Measurements from ENCODE around the gene TCF4. TPM values are rescaled to one million over a fixed set of nuclear protein-coding genes. Genes with fewer than 3 reads are reported as not detected.
A peak's percentile ranks its signal among the peaks of the same experiment; 100 is the strongest.

The TCF4 gene
- total RNA-seq, 1 donor from 2014 or later = 48.1 TPM

DNA sequence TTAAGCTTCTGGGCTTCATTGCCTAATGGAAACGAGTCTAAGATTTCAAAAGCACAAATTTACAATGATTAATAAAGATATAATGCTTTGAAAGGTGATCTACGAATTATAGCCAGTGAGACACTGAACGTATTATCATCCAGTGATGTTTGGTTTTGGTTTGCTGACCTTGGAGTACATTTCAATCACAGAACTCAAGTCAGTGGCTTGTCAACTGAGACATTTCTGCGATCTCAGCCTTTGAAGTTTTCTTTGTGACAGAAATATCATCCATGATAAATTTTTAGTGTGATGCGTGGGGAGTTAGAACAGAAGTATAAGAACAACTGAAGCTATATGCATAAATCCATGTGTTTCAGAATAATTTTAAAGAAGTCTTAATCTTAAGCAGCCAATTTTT is 263.8 kb downstream of the TCF4 start:
- DNase-seq (ENCODE audit: low read depth) = no peak

DNA sequence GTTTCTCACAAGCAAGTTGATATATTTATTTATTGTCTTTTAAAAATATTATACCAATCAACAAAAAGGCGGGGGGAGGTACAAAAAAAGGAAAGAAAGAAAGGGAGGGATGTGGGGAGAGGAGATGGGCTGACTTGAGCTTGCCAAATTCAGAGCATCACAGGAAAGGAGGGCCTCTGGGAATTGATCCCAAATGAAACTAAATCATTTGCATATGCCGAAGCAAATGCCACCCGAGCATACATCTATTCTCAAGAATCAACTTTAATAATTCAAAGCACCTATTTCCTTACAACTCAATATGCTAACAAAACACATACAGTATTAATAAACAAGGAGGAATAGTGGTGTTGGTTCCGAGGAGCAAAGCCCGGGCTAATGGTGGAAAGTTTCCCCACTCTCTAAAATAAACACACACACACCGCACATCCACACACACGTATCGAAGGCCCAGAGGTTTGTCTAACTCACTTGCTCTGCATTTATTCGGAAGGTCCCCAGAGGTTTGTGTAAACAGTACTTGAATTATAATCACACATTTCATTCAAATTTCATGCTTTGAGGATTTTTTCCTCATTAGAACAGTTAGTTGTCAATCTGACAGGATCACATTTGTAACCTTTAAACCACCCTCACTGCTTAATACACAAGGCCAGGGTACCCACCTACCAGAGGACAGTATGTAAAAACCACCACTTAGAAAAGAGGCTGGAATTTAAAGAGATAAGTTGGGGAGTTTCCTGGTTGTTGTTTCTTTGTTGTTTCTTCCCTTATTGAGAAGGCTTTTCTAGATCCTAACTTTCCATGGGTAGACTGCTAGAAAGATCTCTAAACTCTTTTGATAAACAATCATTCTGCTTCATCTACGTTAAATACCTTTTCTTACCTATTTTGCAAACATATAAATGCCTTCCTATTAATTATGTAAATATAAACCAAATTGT is 264.7 kb downstream of the TCF4 start:
- DNase-seq (ENCODE audit: low read depth) = peak; percentile 27

DNA sequence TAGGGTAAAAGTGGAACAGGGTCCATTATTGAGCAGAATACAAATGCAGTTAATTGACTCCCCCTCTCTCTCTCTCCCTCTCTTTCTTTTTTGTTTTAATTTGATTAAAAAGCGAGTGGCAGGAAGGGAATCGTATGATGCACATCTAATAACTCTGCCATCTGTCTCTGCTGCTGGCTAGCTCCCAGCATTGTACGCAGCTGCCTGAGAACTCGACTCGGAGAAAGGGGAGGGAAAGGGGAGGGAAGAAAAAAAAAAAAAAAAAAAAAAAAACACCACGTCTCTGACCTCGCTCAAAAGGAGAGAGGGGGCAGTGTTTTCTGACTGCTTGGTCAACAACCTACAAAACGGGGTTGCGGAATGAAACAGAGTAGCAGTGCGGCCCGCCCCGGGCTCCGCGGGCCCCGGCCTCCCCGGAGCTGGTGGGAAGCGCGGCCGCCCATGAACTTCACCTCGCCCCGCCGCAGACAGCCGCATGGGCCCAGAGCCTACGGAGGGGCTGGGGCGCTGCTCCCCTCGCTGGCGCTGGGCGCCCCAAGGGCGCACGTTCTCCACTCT is 265.7 kb downstream of the TCF4 start:
- peak; percentile 98 for DNase-seq (ENCODE audit: low read depth)

DNA sequence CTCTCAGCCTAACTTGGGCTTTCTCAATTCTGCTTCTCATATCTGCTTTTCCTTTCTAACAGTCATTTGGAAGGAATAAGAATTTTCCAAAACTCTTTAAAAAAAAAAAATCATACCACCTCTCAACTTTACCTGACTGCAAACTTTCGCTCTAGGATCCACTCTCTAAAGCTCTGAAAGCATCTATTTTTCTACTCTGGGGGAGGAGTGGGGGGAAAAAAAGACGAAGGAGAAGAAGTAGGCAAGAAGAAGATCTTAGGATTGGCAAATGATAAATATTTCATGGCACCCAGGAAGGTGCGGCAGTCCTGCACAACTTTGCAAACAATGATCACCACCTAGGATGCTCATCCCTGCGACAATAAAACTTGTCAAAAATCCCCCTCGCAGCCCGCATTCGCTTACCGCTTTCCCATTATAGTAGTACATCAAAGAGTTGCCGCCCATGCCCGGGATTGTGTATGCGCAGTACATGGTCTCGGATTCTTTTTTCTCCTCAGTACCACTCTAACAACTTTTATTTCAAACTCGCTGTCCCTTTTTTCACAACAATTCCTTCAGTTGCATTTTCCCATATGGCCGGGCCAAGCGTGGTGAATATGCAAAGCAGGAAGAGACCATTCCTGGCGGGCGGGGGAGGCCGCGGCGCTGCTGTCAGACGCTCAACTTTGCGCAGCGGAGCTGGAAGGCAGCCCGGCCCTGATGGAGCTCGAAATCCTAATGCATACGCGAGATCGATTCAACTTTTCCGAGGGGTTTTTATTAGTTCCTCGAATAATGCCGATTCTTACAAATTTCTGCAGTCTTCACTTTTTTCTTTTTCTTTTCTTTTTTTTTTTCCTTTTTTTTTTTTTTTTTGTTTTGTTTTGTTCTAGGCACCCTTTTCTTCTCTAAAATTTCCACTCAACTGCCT is 266.5 kb downstream of the TCF4 start:
- DNase-seq (ENCODE audit: low read depth) = peak; percentile 94

DNA sequence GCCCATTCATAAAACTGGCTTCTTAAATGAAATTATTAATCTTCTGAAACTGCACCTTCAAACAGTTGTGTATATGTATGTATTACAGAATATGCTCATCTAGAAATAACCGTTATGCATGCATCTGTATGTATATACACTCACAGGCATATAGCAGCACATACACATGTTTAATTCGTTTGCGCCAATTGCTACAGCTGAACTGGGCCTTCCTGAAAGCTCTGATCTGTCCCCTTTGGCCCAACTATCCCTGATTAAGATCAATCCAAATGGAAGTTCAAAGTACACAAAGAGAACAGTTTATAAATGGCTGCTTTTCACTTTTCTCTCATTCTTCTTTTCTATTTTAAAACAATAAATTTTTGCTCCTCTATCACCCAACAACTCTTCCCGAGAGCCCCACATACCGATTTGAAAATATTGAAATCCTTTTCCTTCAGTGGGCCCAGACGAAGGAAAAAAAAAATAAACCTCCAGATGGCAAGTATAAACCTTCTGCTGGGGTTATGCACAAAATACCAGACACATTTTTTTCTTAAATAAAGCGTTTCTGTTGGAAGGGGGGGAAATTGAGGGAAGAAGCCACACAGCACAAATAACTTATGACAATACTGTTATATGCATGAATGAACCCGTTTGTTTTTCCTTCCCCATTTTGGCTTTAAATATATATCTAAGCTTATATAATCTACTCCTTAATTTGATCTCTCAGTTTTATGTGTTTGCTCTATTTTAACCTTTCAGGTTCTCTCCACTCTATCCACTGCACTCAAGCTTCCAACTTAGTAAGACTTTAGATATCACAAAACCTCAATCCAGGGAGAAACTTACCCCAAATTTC is 267.3 kb downstream of the TCF4 start:
- DNase-seq (ENCODE audit: low read depth) = peak; percentile 43

DNA sequence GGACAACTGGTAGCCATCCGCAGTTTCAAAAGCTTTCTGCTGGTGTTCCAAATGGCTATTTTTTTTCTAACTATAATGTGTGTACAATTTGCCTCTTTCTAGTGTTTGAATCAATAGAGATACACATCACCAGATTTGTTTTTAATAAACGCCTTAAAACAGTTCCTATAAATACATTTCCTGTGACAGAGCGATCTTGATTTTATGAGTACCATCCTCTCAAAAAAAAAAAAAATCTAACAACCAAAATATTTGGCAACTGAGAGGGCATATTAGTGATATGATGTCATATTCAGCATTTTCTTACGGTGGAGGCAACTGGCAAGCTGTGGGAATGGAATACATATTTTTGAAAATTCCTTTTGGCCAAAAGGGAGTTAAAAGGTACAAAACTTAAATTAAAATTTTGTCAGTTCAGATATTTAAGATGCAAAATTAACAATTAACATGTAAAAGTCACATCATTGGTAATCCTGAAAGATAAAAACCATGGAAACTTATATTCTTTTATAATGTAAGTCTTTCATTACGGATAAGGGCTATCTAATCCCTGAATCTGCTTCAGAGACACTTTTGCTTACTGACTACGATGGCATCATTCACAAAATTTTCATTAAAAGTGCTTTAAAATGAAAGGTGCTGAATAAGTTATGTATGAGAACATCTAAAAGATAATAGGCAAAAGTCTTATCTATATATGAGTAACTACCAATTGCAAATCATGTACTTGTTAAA is 268.4 kb downstream of the TCF4 start:
- DNase-seq (ENCODE audit: low read depth) = peak; percentile 67

DNA sequence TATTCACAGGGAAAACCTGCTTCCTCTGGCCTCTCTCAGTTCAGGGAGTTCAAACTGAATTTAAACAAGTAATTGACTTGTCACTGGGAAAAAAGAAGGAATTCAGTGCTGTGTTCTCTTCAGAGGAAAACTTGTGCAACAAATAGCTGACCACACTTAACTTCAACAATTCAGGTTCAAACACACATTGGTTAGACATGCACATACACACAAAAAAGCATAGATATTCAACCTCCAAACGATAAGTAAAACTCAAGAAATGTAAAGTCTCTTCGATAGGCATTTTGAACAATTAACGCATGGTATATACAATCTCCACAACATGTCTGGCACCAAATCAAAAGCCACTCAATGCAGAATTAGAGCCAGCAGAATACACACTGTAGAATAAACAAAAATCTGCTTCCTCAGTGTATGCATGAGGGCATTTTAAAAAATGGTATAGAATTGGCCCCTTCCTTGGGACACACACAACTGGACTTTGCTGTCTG is 269.0 kb downstream of the TCF4 start:
- peak; percentile 24 for DNase-seq (ENCODE audit: low read depth)

DNA sequence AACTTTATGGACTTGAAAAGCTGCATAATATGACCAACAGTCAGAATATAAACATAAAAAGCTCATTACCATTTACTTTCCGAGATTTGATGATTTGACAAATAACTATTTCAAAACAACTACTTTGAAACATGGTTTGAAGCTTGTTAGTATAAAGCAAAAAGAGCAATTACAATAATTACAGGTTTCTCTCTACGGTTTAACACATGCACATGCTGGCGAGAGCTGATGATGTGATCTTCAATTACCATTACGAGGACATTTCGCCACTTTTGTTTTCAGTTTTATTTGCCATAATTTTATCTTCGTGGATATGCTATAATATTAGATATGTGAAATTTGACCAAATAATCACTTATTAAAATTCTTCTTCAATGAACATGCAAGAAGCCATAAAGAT is 270.1 kb downstream of the TCF4 start:
- DNase-seq (ENCODE audit: low read depth) = no peak

DNA sequence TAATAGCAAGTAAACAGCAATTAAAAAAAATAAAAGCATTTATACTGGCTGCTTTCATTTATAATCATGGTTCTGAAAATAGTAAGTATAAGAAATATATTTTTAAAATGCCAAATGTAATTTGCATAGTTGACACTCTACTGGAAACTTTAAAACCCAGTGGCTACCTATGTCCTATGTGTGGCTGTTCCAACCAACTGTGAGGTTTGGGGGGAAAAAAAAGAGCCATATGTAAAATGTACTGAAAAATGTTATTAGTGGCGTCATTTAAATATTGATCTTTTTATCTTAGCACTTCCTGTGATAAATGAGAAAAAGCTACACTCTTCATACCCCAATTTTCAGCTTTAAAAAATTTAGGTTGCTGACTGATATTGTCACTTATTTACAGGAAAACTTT is 270.7 kb downstream of the TCF4 start:
- DNase-seq (ENCODE audit: low read depth) = no peak

DNA sequence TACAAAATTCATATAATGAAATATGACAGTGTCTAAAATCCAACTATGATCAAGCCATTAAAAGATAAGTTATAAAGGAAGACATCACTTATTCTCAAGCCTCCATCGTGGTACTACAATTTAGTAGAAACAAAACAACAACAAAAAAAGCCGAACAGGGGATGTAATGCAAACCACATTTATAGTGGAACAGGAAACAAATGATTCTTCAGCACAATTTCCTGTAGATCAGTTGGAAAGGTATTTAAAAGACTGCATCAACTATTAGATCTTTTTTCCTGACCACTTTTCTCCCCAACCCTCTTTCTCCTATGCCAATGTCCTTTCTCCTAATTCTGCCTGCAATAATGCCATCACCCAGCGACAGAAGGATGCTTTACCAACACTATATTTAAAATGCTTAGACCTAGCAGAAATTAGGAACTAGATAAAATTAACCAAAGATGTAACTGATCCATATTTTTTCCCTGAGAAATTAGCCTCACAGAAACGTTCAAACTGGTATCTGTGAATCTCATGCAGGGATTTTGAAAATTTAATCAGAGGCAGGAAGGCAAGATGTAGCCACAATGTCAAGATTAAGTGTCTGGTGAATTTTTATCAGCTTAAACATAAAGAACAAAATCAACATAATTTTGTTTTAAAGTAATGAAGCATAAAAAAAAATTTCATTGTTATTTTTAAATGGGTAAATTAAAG is 271.4 kb downstream of the TCF4 start:
- DNase-seq (ENCODE audit: low read depth) = no peak

DNA sequence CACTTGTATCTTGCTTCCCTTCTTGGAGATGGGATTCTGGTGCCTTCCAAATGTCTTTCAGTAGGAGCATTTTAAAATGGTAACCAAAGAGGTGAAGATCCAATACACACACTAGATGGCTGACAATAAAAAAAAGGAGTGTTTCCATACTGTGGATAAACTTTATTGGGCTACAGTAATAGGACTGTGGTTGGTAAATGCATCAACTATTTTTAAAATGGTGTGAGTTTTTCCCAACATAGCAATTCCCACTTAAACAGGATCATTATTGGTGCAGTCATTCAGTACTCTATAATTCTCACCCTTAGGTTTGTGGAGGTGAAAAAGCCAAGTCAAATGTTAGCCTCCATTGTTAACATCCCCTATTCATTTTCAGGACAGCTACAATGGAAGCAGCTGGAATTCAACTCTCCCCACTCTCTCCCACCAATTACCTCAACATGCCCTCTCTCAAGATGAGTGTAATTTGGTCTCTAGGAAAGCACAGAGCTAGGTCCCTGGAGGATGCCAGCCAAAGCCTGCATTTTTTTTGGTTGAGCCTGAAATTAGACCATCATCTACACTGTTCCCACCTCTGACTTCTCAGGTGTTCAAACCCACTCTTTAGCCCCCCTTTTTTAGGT is 273.3 kb downstream of the TCF4 start:
- no peak for DNase-seq (ENCODE audit: low read depth)

DNA sequence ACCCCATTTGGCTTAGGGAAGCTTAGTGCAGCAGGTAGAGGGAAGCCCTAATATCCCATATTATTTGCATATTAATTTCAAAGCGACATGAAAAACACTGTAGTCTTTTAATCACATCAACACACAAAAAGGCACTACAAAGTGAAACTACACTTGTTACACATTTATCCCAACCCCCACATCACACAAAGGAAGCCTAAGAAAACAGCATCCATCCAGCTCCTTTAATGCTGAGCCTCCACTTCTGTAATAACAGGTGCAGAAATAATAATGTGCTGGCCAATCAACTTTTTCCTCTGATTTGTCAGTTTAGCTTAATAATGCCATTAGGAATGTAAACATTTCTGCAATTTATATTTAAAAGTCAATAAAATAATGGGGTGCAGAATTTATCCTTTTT is 274.0 kb downstream of the TCF4 start:
- no peak for DNase-seq (ENCODE audit: low read depth)

DNA sequence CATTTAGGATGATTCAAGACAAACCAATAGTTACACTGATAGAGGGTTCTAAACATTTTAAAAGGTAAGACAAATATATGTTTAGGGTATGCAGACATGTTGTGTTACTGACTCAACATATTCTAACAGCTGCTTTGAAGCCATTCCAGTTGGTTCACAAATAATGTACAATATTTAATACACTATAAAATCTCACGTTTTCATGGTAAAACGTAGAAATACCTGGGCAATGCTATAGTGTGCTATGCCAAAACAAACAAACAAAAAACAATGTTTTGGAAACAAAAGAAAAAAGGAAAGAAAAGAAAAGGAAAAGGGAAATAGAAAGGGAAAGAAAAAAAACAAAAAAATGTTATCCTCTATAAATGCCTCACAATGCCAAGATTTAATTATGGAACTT is 277.1 kb downstream of the TCF4 start:
- DNase-seq (ENCODE audit: low read depth) = no peak

DNA sequence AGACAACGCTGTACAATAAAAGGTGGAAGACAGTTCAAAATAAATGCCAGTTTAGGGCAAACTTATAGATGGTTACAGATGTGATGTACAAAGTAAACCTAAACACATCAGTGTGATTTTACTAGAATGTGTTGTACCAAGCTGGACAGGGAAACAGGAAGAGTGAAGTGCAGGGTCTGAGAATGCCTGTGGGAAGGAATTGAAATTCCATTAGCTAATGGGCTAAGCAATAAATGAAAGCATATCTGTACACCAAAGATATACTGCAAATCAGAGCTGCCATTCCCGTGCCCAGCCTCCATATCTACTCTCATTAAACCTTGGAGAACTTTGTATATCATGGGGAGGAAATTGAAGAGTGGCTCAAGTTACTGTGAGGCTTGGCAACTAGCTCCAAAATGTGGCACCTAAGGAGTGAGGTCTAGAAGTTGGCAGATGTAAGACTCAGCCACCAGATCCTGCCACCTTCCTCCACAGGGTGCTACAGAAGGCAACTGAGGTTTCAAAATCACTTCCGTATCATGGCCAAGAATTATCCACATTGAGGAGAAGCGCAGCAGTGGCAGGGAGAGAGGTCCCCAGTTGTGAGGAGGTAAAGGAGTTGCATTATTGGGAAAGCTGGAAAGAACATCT is 277.8 kb downstream of the TCF4 start:
- DNase-seq (ENCODE audit: low read depth) = no peak

DNA sequence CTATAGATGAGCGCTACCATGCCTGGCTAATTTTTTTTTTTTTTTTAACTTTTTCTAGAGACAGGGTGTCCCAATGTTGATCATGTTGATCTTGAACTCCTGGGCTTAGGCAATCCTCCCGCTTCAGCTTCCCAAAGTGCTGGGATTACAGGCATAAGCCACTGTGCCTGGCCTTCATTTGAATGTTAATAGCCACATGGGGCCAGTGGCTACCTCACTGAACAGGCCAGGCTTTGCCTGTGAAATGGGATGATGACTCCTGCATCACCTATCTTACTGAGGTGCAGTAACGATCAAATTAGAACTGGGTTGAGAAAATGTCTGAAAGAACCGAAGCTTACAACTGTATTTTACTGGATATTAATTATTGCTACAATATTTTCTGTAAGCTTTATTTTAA is 278.7 kb downstream of the TCF4 start:
- no peak for DNase-seq (ENCODE audit: low read depth)

DNA sequence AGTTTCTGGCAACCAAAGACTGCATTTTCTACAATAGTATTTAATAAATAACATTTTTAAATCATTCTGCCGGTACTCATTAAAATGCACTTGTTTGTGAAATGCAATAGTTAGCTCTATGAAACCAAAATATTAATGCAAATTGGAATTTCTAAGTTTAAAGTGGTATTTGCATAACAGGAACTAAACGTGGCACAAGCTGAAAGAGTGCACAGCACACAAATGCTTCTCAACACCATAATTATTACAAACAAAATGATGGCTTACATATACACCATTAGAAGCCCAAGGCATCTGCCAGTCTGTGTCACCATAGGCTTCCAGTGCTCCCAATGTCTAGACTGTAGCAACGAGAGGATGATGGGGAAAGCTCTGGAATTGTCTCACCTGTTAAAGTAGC is 280.5 kb downstream of the TCF4 start:
- no peak for DNase-seq (ENCODE audit: low read depth)

DNA sequence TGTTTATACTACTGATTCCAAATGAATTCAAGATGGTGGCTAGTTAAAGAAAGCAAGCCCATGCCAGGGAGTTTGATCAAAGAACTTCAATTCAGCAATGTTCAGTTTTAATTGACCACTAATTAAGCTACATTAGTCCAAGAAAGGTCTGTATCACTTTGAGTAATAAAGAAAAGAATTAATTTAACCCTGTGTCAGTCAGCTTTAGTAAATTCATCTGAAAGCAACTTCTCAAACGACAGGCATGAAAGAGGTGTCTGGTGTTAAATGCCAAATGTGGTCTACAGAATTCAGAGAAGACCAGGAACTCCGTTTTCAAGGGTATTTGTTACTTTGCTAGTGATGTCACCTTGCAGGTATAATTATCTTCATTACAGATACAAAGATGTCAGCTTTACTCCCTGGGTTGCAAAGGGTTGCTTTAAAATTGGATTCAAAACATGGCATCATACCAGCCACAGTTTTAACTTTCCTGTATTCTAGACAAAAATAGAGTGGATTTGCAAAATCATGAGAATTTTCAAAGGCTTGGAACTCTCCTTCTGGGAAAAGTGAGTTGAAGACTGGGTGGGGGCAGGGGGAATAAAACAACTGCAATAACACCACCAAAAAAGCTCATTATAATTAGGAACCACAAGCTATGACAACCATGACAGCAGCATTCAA is 281.5 kb downstream of the TCF4 start:
- DNase-seq (ENCODE audit: low read depth) = no peak
